Measurements from ENCODE around the gene SNX14.
"Not testable (repeated sequence)": the region's sequence is repeated elsewhere in the genome, so short reads cannot be mapped to it uniquely, and the experiment has no call there.

DNA sequence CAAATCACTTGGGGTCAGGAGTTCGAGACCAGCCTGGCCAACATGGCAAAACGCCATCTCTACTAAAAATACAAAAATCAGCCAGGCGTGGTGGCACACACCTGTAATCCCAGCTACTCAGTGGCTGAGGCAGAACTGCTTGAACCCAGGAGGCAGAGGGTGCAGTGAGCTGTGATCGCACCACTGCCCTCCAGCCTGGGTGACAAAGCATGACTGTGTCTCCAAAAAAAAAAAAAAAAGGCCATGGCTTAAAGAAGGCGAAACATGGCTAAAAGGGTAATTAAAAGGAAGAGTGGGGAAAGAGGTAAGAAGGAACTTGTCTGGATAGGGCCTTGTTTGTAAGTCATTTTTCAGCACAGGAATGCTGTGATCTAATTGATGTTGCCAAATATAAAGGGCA is 37.5 kb upstream of the SNX14 start:
- not testable (repeated sequence) for TF ChIP-seq CCDC6 (CRISPR knock-in tag; IDR thresholded peaks at IDR 0.05); ELF4 (CRISPR knock-in tag; IDR thresholded peaks at IDR 0.05; ENCODE audit: borderline replicate concordance); ETV6 (CRISPR knock-in tag; conservative IDR thresholded peaks at IDR 0.05); SNRNP70 (IDR thresholded peaks at IDR 0.05; ENCODE audit: low read depth, low read length); RFX5 (IDR thresholded peaks at IDR 0.05; ENCODE audit: low read depth, low read length); YY1 (IDR thresholded peaks at IDR 0.05; ENCODE audit: insufficient read depth, insufficient replicate concordance, low read depth, low read length); POLR2AphosphoS5 (IDR thresholded peaks at IDR 0.05; ENCODE audit: low read depth, low read length); CCAR2 (optimal IDR thresholded peaks at IDR 0.05; ENCODE audit: low read depth, low read length); SIN3B (IDR thresholded peaks at IDR 0.05; ENCODE audit: low read length)
- TF ChIP-seq, protein P1, sequence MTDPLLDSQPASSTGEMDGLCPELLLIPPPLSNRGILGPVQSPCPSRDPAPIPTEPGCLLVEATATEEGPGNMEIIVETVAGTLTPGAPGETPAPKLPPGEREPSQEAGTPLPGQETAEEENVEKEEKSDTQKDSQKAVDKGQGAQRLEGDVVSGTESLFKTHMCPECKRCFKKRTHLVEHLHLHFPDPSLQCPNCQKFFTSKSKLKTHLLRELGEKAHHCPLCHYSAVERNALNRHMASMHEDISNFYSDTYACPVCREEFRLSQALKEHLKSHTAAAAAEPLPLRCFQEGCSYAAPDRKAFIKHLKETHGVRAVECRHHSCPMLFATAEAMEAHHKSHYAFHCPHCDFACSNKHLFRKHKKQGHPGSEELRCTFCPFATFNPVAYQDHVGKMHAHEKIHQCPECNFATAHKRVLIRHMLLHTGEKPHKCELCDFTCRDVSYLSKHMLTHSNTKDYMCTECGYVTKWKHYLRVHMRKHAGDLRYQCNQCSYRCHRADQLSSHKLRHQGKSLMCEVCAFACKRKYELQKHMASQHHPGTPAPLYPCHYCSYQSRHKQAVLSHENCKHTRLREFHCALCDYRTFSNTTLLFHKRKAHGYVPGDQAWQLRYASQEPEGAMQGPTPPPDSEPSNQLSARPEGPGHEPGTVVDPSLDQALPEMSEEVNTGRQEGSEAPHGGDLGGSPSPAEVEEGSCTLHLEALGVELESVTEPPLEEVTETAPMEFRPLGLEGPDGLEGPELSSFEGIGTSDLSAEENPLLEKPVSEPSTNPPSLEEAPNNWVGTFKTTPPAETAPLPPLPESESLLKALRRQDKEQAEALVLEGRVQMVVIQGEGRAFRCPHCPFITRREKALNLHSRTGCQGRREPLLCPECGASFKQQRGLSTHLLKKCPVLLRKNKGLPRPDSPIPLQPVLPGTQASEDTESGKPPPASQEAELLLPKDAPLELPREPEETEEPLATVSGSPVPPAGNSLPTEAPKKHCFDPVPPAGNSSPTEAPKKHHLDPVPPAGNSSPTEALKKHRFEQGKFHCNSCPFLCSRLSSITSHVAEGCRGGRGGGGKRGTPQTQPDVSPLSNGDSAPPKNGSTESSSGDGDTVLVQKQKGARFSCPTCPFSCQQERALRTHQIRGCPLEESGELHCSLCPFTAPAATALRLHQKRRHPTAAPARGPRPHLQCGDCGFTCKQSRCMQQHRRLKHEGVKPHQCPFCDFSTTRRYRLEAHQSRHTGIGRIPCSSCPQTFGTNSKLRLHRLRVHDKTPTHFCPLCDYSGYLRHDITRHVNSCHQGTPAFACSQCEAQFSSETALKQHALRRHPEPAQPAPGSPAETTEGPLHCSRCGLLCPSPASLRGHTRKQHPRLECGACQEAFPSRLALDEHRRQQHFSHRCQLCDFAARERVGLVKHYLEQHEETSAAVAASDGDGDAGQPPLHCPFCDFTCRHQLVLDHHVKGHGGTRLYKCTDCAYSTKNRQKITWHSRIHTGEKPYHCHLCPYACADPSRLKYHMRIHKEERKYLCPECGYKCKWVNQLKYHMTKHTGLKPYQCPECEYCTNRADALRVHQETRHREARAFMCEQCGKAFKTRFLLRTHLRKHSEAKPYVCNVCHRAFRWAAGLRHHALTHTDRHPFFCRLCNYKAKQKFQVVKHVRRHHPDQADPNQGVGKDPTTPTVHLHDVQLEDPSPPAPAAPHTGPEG (CRISPR knock-in tag; IDR thresholded peaks at IDR 0.05) = not testable (repeated sequence)

Data from HepG2 (cell line).